Activated CD4-positive, alpha-beta T cell treated with anti-CD3 and anti-CD28 coated beads, Interleukin-10, Interleukin-2, amounts not matched to agents 100 ng/mL and 50 ng/mL, durations not matched to agents 16 hours and 8 hours (primary cell): ENCODE results near the gene KRT9.
"Not testable (repeated sequence)": the region's sequence is repeated elsewhere in the genome, so short reads cannot be mapped to it uniquely, and the experiment has no call there.

ENCODE experiments used
- DNase-seq: peaks from one replicate; pipeline ENCODE4 v3.0.0-alpha.2; 2020

KRT9 gene

DNA sequence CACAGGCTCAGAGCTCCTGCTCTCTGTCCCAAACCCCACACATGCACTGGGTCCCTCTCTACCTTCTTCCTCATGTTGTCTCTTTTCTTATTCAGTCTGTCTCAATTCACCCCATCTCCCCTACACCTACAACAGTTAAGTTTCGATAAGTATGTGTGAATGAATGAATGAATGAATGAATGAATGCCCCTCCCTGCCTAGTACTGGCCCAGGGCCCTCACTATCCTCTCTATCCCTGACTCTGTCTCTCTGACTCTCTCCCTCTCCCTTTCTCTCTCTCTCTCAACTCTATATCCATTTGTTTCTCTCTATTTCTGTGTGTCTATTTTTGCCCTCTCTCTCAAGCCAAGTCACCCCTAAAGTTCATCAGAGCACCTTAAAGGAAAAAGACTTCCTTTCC is 6.7 kb upstream of the KRT9 start:
- no peak for DNase-seq

DNA sequence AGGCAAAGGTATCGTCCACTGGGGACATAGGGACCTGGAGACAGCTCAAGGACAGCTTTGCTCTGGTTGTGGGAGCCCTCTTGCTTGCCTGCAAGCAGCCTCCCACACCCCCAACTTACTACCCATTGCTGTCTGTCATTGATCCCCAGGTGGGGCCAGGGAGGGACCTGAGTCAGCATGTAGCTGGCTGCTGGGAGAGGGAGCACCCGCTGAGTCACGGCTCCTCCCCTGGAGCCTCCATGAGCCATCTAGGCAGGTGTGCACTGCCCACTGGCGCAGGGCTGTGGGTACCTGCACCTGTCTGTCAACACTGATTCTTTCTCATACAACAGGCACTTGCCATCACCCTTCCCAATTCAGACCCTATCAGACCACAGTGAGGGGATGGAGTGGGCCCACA is 4.9 kb upstream of the KRT9 start:
- DNase-seq: not testable (repeated sequence)

DNA sequence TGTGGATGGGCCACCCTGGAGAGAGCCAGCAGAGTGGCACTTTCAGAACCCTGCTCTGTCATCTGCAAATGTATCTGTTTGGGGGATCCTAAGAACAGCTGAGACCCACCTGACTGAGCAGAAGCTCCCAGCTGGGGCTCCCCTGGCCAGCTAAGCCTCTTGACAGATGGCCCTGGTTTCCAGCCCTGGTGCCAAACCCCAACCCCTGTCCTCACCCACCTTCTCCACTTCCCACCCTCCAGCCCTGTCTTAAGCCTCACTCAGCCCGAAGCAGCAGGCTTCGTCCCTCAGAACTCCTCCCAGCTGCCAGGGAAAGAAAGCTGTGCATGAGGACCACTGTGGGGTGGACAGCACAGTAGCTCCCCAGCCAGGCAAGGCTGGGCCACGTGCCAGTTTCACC is 3.5 kb upstream of the KRT9 start:
- no peak for DNase-seq

DNA sequence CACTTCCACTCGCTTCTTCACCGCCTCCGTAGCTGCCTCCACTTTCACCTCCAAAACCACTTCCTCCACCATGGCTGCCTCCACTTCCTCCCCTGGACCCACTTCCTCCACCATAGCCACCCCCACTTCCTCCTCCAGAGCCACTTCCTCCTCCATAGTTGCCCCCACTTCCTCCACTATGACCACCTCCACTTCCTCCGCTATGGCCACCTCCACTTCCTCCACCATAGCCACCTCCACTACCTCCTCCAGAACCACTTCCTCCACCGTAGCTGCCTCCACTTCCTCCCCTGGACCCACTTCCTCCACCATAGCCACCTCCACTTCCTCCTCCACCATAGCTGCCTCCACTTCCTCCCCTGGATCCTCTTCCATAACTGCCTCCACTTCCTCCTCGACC is 4.5 kb downstream of the KRT9 start:
- no peak for DNase-seq

DNA sequence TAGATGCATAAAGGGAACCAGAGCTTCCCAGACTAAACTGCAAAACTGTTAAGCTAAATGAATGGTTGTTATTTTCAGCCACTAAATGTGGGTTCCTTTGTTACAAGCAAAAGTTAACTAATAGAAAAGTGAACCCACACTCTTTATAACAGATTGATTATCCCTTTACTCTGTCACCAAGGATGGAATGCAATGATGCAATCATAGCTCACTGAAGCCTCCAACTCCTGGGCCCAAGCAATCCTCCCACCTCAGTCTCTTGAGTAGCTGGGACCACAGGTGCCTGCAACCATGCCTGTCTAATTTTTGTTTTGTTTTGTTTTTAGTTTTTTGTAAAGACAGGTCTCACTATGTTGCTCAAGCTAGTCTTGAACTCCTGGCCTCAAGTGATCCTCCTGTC is 6.5 kb downstream of the KRT9 start:
- no peak for DNase-seq

DNA sequence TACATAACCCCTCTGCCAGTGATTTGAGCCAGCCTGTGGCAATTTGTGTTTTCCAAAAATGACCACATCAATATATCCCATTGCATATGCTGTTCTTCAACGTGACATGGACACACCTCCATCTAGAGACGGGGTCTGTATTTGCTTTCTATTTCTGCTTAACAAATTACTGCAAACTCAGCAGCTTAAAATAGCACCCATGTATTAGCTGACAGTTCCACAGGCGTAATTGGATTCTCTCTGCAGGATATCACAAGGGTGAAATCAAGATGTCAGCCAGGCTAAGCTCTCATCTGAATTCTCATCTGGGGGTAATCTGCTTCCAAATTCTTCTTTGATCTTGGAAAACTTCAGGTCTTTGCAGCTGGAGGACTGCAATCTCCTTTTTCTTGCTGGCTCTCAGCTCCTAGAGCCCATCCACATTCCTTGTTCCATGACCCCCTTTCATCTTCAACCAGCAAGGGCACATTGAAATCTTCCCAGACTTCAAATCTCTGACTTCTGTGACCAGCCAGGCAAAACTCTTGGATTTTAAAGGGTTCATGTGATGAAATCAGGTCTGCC is 8.2 kb downstream of the KRT9 start:
- no peak for DNase-seq

DNA sequence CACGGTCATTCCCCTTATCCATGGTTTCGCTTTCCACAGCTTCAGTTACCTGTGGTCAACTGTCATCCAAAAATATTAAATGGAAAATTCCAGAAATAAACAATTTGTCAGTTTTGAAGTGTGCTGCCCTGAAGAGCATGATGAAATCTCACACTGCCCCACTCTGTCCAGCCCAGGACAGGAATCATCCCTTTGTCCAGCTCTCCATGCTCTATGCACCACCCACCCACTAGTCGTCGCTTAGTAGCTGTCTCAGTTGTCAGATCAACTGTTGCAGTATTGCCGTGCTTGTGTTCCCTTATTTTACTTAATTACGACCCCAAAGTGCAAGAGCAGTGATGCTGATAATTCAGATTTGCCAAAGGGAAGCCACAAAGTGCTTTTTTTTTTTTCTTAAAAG is 10.3 kb downstream of the KRT9 start:
- DNase-seq: no peak

DNA sequence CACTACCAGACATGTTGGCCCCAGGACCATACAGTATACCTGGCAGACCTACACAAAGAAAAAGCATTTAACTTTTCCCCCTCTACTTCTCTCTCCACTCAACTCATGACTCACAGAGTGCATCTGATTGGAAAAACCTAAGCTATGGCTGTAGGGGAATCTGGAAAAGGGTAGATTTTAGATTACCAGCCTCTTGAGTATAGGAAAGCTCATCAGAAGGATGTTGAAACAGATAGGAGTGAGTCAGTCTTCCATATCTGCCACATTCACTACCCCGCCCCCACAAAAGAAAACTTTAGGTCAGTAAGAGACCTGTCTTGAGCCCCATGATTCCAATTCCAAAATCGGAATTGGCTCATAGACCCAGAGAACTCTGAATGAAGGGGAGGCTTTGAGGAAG is 12.3 kb downstream of the KRT9 start:
- DNase-seq: no peak

DNA sequence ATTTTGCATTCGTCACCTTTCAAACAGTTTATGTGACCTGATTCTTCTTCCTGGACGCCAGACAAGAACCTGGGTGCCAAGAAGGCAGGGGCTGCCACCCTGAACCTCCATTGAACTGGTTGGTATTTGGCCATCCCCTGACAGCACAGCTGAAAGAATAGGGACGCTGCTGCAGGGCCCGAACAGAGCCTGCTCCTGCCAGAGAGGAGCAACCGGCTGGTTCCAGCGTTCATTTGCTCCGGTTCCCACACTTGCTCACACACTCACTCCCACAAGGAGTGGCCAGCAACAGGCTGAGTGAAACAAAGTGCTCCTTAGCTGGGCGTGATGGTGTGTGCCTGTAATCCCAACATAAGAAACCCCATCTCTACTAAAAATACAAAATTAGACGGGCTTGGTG is 14.9 kb downstream of the KRT9 start:
- DNase-seq: no peak

DNA sequence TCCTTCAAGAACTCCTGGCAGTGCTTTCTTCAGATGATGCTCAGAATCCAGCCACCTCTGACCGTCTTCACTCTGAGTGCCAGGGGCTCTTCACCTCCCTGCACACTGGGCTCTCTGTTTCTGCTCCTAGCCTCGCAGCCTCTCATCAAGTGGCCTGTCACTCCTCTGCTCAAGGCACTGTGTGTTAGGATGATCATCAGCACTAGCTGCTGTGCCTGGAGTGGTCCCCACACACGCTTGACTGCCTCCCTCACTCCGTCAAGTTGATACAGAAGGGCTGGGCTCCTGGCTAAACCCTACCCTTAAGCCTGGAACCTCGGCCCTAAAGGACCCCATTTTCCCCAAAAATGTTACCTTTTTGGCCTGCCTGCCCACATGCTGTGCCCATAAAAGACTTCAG is 15.6 kb downstream of the KRT9 start:
- DNase-seq: no peak

DNA sequence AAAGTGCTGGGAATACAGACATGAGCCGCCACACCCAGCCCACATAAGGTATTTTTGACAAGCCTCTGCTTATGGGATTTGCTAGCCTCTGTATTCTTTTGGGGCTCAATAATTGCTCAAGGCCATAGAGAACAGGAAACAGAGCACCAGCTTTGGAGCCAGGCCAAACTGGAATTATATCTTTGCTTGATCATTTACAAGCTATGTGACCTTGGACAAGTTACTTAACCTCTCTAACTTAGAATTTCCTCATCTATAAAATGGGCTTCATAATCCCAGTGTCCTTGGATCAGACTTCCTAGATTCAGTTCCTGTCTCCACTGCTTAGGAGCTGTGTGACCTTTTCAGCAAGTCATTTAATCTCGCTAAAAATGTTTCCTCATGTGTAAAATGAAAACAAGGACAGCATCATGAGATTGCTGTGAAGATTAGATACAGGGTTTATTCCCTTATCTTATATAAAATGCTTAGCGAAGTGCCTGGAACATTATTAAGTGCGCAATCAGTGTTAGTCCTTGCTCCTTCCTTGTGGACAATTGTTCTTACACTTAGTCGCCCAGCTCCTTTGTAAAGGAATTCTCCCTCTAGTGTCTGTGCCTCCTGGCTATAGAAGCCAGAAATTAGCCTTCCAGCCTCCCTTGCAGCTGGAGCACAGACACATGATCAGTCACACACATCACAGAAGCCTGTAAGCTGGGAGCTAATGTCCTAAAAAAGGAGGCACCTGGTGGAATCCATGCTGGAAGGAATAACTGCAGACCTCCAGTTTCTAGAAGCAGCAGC is 16.6 kb downstream of the KRT9 start:
- no peak for DNase-seq

DNA sequence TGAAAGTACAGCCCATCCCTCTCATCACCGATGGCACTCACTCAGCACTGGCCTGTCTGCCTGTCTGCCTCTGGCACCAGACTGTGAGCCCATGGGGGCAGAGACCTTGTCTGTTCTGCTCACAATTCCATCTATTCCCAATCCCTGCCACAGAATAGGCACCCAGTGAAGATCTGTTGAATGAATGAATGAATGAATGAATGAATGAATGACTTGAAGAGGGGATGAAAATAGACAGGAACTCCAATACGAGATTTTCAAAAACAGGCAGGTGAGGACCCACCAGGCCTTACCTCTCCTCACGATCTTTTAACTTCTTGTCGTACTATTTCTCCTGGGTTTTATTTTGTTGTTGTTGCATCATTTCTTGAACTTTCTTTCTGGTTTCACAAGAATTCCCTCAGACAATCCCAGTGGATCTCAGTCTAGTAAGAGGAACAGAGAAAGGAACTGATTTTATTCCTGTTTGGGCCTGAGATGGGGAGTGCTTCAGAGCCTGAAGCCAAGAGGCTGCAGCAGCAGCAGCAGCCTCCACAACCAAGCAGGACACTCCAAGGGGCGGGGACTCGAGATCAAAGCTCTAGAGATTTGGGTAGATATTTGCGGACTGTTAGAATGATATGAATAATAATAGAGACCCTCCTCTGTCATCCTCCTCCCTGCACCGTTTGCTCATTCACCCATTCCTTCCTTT is 17.7 kb downstream of the KRT9 start:
- DNase-seq: no peak

DNA sequence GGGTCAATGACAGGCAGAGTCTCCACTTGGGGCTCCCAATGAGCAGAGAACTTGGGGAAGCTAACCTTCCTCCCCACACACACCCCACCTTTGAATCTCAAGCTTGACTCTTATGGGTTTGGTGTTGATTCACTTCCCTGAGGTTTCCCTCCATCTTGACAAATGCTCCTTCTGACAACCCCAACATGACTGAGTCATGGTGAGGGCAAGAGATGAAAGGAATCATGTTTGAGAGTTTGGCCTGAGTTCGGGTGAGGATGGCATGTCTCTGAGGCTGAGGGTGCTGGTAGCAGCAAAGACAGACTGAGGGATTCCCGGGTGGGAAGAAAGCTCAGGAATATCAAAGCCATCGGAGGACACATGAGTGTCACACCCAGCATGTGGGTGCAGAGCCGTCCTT is 18.7 kb downstream of the KRT9 start:
- no peak for DNase-seq

DNA sequence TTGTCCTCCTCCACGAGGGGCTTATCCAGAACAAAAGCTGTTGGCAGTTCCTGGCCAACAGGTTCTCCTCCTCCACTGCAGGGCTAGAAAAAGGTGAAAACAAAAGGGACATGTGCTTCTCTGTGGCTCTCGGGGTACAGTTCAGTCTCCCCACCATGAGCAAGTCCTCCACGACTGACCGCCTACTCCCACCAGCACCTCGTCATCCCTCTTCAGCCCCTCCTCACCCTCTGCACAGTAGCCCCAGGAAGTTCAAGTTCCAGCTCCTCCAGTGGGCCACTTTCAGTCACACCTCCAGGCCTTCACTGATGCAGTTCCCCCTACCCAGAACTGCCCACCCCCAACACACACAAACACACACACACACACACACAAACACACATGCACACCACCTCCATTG is 19.4 kb downstream of the KRT9 start:
- DNase-seq: no peak

DNA sequence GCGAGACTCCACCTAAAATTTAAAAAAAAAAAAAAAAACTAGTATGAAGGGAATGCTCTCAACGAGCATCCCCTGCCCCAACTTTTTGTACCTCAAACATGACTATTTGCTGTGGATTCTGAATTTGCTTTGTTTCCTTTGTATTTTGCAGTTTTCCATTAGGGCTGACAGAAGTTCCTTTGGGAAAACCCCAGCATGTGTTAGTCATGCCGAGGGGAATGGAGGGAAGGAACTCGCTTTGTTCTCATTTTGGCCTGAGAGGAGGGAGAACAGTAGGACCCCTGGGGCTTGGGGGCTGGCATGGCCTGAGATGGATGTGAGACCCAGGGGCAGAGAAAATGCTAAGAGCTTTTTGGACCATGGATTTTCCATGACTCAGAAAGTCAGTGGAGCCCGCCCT is 20.5 kb downstream of the KRT9 start:
- no peak for DNase-seq

DNA sequence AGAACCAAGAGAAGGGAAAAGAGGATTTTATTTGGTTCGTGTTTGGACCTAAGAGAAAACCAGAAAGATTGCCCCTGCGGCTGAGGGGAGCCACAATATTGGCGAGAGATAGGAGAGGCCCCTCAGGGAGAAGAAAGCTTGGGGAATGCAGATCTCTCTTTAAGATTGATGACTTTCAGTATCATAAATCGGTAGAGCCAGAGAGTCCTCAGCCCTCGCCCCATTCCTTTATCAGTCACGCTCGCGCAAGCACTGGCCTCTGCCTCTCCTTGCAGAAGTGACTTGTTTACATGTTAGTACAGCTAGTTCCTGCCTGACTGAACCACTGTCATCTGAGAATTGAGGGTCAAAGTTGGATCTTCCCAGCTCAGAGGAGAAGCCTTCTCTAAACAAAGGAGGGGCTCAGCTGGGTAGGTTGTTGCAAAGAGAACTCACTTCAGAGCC is 22.2 kb downstream of the KRT9 start:
- no peak for DNase-seq

DNA sequence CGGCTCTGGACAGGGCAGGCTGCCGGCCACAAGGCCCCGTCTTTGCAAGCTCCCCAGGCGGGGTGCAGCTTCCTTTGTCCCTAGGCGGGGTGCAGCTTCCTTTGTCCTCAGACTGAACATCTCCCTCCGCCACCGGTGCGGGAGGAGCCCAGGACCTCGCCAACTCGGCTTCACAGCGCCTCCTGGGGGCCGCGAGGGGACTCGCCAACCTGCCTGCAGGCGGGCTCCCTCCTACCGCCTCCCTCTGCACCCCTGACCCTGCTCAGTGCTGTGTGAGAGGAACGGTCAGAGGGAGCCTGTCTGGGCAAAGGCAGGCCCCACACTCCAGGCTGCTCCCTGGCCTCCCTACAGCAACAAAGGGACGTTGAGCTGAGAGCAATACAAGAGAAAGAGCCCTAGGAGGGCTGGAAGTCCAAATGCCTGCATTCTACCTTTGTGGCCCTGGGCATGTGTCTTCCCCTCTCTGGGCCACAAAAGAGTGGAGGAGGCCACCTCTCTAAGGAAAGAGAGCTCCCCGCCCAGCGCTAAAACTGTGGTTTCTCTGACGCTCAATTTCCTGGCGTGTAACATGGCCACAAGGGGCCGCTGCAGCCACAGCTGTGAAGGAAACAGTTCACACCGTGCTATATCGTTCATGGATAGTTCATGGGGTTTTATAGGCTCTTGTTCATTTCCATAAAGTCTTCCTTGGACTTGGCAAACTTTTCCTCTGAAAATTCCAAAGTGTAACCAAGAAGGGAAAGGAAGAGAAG is 22.8 kb downstream of the KRT9 start:
- DNase-seq: peak; percentile 84

DNA sequence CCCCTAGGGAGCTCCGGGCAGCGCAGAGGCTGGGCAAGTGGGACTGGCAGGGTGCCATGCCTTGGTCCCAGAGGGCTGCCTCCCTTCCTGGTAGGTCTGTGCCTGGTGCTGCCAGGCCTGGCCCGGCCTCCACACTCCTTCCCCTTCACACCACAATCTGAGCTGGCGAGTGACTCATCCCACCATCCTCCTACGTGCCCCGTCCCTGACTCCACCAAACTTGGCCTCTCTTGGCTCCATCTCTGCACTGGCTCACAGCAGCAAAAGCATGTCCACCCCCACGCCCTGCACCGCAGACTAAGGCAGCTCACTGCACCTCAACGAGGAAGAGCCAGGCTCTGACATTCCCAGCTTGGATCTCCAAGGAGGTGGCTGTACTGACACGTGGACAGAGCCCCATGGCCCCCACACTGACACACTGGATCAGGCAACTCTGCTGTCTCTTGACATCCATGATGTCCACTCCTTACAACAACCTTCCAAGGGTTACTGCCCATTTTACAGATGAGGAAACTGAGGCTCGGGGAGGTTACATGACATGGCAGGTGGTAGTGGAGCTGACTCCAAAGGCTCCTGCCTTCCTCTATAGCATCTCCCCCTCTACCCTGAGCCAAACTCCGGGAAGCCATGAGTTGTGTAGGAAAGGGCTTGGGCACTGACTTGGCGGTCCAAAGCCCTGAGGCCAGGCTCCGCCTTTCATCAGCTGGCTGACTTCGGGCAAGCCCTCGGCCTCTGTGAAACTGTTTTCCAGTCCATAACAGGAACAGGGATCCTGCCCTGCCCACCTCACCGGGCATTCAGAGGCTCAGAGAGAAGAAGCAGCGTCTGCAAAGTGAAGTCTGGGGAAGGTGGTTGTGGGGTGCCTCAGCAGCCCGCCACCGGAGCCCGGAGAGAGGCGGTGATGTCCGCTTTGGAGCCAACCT is 23.7 kb downstream of the KRT9 start:
- peak; percentile 75 for DNase-seq

DNA sequence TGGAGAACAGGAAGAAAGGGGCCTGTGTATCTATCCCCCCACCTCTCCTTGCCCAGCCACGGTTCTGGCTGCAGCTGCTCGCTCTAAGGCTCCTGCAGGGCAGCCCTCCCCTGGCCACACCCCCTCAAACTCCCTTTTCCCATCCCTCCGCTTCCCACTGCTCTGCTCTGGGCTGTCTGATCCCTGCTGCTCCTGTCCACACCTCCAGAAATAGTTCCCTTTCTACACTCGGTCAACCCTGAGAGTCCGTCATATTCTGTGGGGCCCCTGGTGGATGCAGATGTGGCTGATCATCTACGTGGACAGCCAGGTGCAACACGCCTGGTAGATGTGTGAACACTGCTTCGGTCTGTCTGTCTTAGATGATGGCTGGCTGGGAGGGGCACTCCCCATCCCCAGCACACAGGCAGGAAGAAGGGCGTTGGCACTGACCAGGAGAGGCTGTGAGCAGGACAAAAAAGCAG is 24.4 kb downstream of the KRT9 start:
- DNase-seq: no peak

DNA sequence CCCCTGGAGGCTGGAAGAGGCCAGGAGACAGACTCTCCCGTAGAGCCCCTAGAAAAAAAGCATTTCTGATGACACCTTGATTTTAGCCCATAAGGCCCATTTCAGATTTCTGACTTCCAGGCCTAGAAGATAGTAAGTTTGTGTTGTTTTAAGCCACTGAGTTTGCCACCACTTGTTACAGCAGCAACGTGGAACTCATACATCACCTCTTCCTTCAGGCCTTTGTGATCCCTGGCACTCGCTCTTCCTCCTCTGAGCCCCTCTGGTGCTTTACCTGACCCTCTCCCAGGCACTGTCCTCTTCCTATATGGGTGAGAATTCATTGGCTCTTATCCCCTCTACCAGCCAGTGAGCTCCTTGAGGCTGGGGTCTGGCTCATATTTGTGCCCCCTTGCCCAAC is 25.0 kb downstream of the KRT9 start:
- DNase-seq: no peak

DNA sequence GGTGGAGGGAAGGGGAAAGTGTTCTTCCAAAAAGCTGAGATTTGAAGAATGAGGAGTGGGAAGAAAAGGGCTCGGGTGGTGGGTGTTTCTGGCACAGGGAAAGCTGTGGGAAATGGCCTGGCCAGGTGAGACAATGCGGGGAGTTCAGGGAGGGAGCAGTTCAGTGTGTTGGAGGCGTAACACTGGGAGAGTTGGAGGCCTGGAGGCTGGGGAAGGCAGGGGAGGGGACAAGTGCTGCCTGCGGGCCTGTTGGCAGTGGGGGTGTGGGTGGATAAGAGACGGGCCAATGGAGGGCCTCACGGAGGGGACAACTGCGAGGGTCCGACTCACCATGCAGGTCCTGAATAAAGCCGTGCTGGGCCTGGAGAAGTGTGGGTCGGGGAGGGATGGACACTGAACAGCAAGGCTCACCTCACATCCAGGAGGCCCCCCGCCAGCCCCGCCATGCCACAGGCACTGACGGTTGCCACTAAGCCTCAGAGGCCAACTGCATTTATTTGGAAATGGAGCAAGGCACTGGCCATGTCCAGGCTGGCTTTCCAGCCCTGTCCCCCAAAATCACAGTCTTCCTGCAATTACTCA is 25.9 kb downstream of the KRT9 start:
- no peak for DNase-seq

DNA sequence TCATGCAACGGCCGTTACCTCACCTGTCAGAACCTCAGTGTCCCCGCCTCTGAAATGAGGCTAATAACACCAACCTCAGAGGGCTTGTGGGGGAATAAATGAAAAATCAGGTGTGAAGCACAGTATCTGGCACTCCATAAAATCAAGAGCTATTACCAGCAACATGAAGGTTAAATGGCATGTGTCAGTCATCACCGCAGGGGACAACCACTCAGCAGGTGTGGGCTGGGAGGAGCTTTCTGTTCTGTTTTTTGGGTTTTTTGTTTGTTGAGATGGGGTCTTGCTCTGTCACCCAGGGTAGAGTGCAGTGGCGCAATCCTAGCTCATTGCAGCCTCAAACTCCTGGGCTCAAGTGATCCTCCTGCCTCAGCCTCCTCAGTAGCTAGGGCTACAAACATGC is 26.9 kb downstream of the KRT9 start:
- no peak for DNase-seq
